Panc1 (cell line): ENCODE data around the gene BARX1. TPM values are rescaled to one million over a fixed set of nuclear protein-coding genes. Genes with fewer than 3 reads are reported as not detected.

Experiments used
- ATAC-seq: fragments of 200-7000 bp; cut with Tn5 transposase; 2 replicates; pipeline ENCODE4 v1.9.1; 2020; ENCODE audit warnings: mild to moderate bottlenecking, moderate library complexity
- BruUV-seq: library from RNA; stranded (reverse); fragments of 400-500 nt; replicated peaks from 2 replicates; lab custom pipeline; 2021; lab: Mats Ljungman, UMichigan
- CTCF ChIA-PET: fragments of 300-600 bp; sonication (Branson Sonifier 250); formaldehyde crosslinking; loops from one replicate; lab custom pipeline; 2022; ENCODE audit warnings: antibody characterized with exemption; lab: Charles Lee
- POLR2A ChIA-PET: fragments of 300-600 bp; sonication (Branson Sonifier 250); formaldehyde crosslinking; loops from one replicate; lab custom pipeline; 2022; ENCODE audit warnings: antibody characterized with exemption; lab: Charles Lee
- DNase-seq: peaks from one replicate; pipeline ENCODE4 v3.0.0-alpha.2; 2010; ENCODE audit warnings: low read depth, low spot score
- H3K27ac ChIP-seq: 2 replicates; pipeline ENCODE4 v1.5.1; 2011; ENCODE audit warnings: mild to moderate bottlenecking, low read length, inconsistent platforms
- H3K27me3 ChIP-seq: fragments of 200-500 bp; sonication (Bioruptor generic); 2 replicates; pipeline ENCODE4 v1.6.0; 2014; ENCODE audit warnings: low read length, inconsistent platforms; ENCODE audit not compliant: control insufficient read depth, insufficient read depth
- H3K36me3 ChIP-seq: fragments of 200-500 bp; sonication (Bioruptor generic); 2 replicates; pipeline ENCODE4 v1.5.1; 2014; ENCODE audit warnings: inconsistent platforms, mild to moderate bottlenecking, low read length, moderate library complexity; ENCODE audit not compliant: control insufficient read depth, insufficient read depth
- H3K4me1 ChIP-seq: 2 replicates; pipeline ENCODE4 v1.5.1; 2011; ENCODE audit warnings: inconsistent platforms, mild to moderate bottlenecking, low read length, moderate library complexity; ENCODE audit not compliant: control insufficient read depth, insufficient read depth
- H3K4me3 ChIP-seq, 2 experiments: 2 replicates each; pipeline ENCODE4 v1.5.1; 2011 to 2012; ENCODE audit warnings: low read depth in 2 of 2, low read length in 2 of 2, mild to moderate bottlenecking in 2 of 2, inconsistent platforms in 1 of 2, moderate library complexity in 1 of 2
- H3K9me3 ChIP-seq: fragments of 200-500 bp; sonication (Bioruptor generic); 2 replicates; pipeline ENCODE4 v1.5.1; 2014; ENCODE audit warnings: low read depth, mild to moderate bottlenecking, inconsistent platforms, low read length, moderate library complexity; ENCODE audit not compliant: control insufficient read depth, insufficient read depth
- POLR2AphosphoS5 ChIP-seq: IDR thresholded peaks from 2 replicates; pipeline ENCODE4 v1.6.1; 2012; ENCODE audit warnings: mild to moderate bottlenecking, low read depth, low read length, moderate library complexity
- REST ChIP-seq, 2 experiments: IDR thresholded peaks; 2 replicates each; pipeline ENCODE4 v1.6.1; 2011 to 2012; ENCODE audit warnings: low read depth in 2 of 2, control low read depth in 1 of 2, low read length in 1 of 2, mild to moderate bottlenecking in 1 of 2, moderate library complexity in 1 of 2; ENCODE audit not compliant: insufficient read depth in 1 of 2
- SIN3A ChIP-seq: IDR thresholded peaks from 2 replicates; pipeline ENCODE4 v1.6.1; 2012; ENCODE audit warnings: low read depth, mild to moderate bottlenecking, low read length, moderate library complexity, borderline replicate concordance; ENCODE audit not compliant: insufficient read depth
- TCF7L2 ChIP-seq: IDR thresholded peaks from 2 replicates; pipeline ENCODE4 v1.6.1; 2011; ENCODE audit warnings: mild to moderate bottlenecking, low read depth, low read length, inconsistent platforms
- in situ Hi-C: cut with HindIII; loops from 2 replicates; pipeline ENCODE4 v1.10.0; 2016; ENCODE audit warnings: low sequenced_read_pairs, low pct_unique_long_range_greater_than_20kb
- intact Hi-C: fragments of 100-400 bp; cut with micrococcal nuclease; formaldehyde crosslinking; loops from one replicate; pipeline ENCODE4 v1.10.0; 2022; ENCODE audit not compliant: unreplicated experiment
- total RNA-seq: library from RNA; stranded (reverse); gene quantifications from one replicate; pipeline ENCODE4 v1.2.1, GENCODE V29; 2021; ENCODE audit not compliant: unreplicated experiment
- TF ChIP-seq, protein P1 (sequence below): fragments of 450-650 bp; IDR thresholded peaks from 2 replicates; pipeline ENCODE4 v1.5.1; 2017; ENCODE audit warnings: mild to moderate bottlenecking

The BARX1 gene
- total RNA-seq, 1 experiment from 2014 or later: 81.2 TPM

- BruUV-seq: no TSS peak
- ChIA-PET POLR2A (no interaction called here), CTCF (interaction anchor here (0.7 to 0.9 kb wide), 2 partner anchors 46 to 227 kb away, joined by 3 read pairs; partner anchors contain the start of gene BARX1)
- Histone ChIP-seq H3K9me3 (no peaks in the 10 kb centered on the region), H3K36me3 (no peaks in the 10 kb centered on the region), H3K4me1 (no peaks in the 10 kb centered on the region), H3K27ac (no peak overlapping the region), H3K4me3 (no peak overlapping the region), H3K27me3 (no peaks in the 10 kb centered on the region)
- intact Hi-C loops (no loop called here), in situ Hi-C loops (no loop called here)
- no peak for ATAC-seq
- no peak for TF ChIP-seq POLR2AphosphoS5
- TF ChIP-seq REST (IDR thresholded peaks at IDR 0.05; ENCODE audit: insufficient read depth in 1 of 2, low read depth in 2 of 2, low read length in 1 of 2): no peak
- TF ChIP-seq TCF7L2: no peak
- TF ChIP-seq, protein P1, sequence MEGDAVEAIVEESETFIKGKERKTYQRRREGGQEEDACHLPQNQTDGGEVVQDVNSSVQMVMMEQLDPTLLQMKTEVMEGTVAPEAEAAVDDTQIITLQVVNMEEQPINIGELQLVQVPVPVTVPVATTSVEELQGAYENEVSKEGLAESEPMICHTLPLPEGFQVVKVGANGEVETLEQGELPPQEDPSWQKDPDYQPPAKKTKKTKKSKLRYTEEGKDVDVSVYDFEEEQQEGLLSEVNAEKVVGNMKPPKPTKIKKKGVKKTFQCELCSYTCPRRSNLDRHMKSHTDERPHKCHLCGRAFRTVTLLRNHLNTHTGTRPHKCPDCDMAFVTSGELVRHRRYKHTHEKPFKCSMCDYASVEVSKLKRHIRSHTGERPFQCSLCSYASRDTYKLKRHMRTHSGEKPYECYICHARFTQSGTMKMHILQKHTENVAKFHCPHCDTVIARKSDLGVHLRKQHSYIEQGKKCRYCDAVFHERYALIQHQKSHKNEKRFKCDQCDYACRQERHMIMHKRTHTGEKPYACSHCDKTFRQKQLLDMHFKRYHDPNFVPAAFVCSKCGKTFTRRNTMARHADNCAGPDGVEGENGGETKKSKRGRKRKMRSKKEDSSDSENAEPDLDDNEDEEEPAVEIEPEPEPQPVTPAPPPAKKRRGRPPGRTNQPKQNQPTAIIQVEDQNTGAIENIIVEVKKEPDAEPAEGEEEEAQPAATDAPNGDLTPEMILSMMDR: no peak
- DNase-seq: no peak
Measured at GRCh38 chr9:93909242-93909616, 45.9 kb downstream of the BARX1 start.

- CTCF ChIA-PET: interaction anchor here (0.7 to 0.9 kb wide), 2 partner anchors 47 to 227 kb away, joined by 3 read pairs; partner anchors contain the start of gene BARX1
- no peaks in the 10 kb centered on the region for H3K9me3 ChIP-seq
- no peak for TF ChIP-seq SIN3A
- TF ChIP-seq REST (IDR thresholded peaks at IDR 0.05; ENCODE audit: insufficient read depth in 1 of 2, low read depth in 2 of 2, low read length in 1 of 2): no peak
- no peak for TF ChIP-seq POLR2AphosphoS5
- no peak for TF ChIP-seq TCF7L2
- TF ChIP-seq, protein P1: no peak
- BruUV-seq: no TSS peak
- DNase-seq (no peak), ATAC-seq (no peak)
- no peaks in the 10 kb centered on the region for H3K4me1 ChIP-seq
- no peaks in the 10 kb centered on the region for H3K27me3 ChIP-seq
- POLR2A ChIA-PET: no interaction called here
- H3K36me3 ChIP-seq: no peaks in the 10 kb centered on the region
- in situ Hi-C loops (no loop called here), intact Hi-C loops (no loop called here)
- no peak overlapping the region for H3K27ac ChIP-seq
- no peak overlapping the region for H3K4me3 ChIP-seq
Measured at GRCh38 chr9:93908591-93909241, 46.4 kb downstream of the BARX1 start.
